ENCODE measurements around the gene TTC22. TPM values are rescaled to one million over a fixed set of nuclear protein-coding genes. Genes with fewer than 3 reads are reported as not detected.

The TTC22 gene
- not detected in 5 replicates for total RNA-seq (2022; extraction: Qiagen RNA extraction)

DNA sequence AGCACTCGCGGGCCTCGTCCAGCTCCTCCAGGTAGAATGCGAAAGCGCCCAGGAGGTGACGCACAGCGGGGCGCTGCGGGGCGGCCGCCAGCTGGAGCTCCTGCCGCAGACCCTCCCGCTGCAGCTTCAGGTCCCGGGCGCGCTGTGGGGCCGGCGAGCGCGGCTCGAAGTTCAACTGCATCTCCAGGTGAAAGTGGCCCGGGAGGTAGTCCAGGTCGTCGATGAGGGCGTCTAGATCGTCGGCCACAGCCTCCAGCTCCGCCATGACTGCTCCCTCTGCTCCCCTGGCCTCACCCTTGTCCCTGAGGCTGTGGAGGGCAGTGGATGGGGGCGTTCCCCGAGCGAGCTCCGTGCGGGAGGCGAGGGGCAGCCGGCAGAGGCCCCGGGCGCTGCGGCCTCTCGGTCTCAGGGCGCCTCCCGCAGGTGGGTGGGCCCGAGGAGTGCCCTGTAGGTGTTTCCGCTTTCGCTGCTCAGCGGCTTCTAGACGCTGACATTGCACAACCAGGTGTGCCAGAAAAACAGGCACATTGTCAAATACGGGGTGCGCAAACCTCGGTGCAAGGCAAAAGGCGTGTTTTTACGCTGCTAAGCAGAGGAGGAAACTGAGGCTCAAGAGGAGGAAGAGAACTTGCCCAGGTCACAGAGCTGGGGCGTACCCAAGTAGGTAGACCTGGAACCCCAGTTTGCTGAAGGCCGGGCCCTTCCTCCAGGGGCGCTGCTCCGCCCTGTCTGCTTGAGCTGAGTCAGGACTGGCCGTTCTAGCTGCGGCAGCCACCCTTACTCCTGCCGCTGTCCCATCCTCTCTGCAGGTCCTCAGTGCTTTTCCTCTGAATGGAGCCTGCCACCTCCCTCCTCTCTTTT, at the start of gene TTC22:
TTC22 (minus strand) TSS at position 425 of the 861 bp plus-strand sequence; CDS start at position 265, 160 bp downstream.

GRCh38 chr1:54764133-54764921, 36.8 kb downstream of the TTC22 start, which contains the start of gene PARS2:
PARS2 (minus strand) TSS chr1:54764523; CDS start chr1:54759161, 5,362 bp downstream.

Other genes with a start within 250 kb of the TTC22 start
- gene FAM151A, start 177.8 kb downstream of the TTC22 start, total RNA-seq (2022; extraction: Qiagen RNA extraction): 0.16 to 0.32 TPM (median 0.17 TPM) in 5 replicates
- gene MROH7, start 159.5 kb downstream of the TTC22 start, total RNA-seq (2022; extraction: Qiagen RNA extraction): not detected in 5 replicates
- gene TTC4, start 85.5 kb downstream of the TTC22 start, total RNA-seq (2022; extraction: Qiagen RNA extraction): 25.1 to 31.4 TPM (median 27.4 TPM) in 5 replicates
- 4.0 to 5.2 TPM (median 4.8 TPM) in 5 replicates for gene PARS2, start 36.8 kb downstream of the TTC22 start, total RNA-seq (2022; extraction: Qiagen RNA extraction)
- gene DHCR24, start 85.9 kb upstream of the TTC22 start, total RNA-seq (2022; extraction: Qiagen RNA extraction): 38.7 to 50.1 TPM (median 44.8 TPM) in 5 replicates
- gene TMEM61, start 179.3 kb upstream of the TTC22 start, total RNA-seq (2022; extraction: Qiagen RNA extraction): 0.49 to 0.86 TPM (median 0.63 TPM) in 5 replicates
- gene BSND, start 197.6 kb upstream of the TTC22 start, total RNA-seq (2022; extraction: Qiagen RNA extraction): not detected in 5 replicates
- 2.0 to 3.8 TPM (median 3.0 TPM) in 5 replicates for gene PCSK9, start 238.2 kb upstream of the TTC22 start, total RNA-seq (2022; extraction: Qiagen RNA extraction)